Stimulated activated naive CD8-positive, alpha-beta T cell treated with anti-CD3 and anti-CD28 coated beads, Interleukin-15, Interleukin-2, amounts not matched to agents 100 U/mL and 50 U/mL, for 24 hours (primary cell): ENCODE measurements around the gene SMIM15.
"Not testable (repeated sequence)": the region's sequence is repeated elsewhere in the genome, so short reads cannot be mapped to it uniquely, and the experiment has no call there.

Experiments
- ATAC-seq: fragments of 150-1000 bp; cut with Tn5 transposase; one replicate; pipeline ENCODE4 v1.10.0; 2021
- DNase-seq: peaks from one replicate; pipeline ENCODE4 v3.0.0; 2021

Gene SMIM15, protein sequence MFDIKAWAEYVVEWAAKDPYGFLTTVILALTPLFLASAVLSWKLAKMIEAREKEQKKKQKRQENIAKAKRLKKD

DNA sequence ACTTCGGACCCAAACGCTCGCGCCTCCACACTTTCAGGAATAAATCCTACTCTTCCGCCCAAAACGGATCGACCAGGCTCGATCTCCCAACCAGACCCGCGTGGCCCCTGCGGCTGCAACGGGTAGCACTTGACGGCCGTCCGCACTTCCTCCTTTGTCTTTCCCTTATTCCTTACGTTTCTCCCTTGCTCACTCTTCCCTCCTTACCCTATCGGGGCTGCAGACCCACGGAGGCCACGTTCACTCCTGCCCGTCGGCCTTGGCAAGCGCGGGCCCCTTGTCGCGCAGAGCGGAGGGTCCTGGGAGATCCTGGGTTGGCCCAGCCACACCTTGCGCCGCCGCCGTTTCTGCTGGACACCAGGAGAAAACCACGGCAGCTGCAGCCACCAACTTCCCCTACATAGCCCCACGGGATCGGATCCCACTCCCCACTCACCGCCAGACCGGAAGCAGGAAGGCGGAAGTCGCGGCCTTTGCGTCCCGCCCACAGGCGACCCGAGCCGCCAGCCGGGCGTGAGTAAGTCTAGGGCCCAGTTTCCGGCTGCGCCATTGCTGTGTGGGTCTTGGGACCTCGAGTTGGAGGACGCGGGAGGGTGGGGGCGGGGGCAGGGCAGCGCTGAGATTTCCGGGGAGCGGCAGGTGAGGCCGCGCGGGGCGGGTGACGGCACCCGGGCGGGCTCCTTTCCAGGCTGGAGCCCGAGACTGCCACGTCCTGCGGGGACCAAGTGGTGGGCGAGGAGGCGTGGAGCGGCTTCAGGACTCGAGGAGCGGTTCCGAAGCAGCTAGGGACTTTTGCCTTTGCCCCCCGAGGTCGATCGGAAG lies at the start of gene SMIM15:
TSS of gene SMIM15 (minus strand) at position 459 of the 822 bp plus-strand sequence. CDS start 2,297 bp downstream, outside the sequence.
- ATAC-seq: peak; percentile 95

DNA sequence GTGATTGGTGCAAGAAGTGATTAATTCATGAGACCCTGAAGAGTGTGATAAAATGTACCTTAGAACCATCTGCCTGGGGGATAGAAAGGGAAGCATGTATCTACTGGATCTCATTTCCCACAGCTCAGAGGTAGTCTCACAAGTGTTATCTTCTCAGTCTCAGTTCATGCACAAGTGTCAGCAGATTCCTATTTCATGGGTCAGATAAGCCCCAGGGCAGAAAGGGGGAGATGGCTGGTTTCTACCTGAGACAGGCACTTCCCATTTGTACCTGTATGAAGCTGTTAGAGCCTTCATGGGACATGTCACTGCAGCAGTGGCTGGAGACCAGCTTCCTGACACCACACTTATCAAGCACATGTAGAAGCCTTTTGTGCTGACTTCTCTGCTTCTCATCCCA lies 45.6 kb upstream of the SMIM15 start:
- ATAC-seq: no peak
- no peak for DNase-seq

More for the DNA sequence above, at the start of gene SMIM15:
- DNase-seq: peak; percentile 86

DNA sequence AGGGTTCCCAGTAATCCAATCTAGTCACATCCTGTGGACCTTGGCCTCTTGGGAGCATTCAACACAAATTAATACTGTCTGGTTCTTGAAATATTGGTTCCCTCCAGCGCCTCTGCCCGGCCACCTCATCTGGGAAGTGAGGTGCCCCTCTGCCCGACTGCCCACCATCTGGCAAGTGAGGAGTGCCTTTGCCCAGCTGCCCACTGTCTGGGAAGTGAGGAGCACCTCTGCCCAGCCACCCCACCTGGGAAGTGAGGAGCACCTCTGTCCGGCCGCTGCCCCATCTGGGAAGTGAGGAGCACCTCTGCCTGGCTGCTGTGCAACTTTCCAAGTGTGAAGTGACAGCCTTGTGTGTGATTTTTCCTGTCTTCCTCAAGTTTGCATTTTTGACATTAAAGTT lies 42.7 kb upstream of the SMIM15 start:
- ATAC-seq (no peak), DNase-seq (no peak)

DNA sequence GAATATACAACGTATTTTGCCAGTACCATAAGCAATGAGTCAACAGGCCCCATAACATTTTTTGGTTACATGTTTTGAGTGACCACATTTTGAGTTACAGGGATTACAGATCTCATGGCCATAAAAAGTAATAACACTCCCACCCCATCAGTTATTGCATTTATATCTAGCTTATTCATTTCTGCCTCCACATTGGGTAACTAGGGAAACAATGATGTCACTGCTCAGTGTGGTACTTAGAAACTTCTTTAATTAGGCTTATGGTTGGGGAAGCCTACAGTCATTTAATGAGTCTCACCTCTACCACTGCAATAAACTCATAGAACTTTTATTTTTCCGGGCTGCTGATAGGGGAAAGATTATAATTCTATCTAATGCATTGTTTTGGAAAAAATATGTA lies 39.9 kb upstream of the SMIM15 start:
- ATAC-seq (peak; percentile 87), DNase-seq (no peak)

DNA sequence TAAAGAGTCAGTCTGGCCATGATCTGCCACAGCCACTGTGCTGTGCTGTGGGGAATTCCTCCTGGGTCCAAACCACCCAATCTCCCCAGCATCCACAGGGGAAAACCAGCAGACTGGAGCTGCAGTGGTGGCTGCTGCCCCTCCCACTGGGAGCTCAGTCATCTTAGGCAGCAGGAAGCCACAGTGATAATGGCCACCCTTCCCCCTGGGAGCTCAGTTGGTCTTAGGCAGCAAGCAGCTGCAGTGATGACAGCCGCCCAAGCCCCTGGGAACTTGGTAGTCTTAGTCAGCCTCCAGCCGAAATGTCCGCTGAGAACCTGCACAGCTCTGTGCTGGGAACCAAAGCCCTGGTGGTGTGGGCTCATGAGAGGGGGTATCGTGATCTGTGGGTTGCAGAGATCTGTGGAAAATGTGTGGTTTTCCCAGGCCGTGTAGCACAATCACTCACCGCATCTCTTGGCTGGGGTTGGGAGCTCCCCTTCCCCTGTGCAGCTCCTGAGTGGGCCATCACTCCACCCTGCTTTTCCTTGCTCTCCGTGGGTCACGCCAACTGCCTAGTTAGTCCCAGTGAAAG lies 38.4 kb upstream of the SMIM15 start:
- ATAC-seq (no peak), DNase-seq (no peak)

DNA sequence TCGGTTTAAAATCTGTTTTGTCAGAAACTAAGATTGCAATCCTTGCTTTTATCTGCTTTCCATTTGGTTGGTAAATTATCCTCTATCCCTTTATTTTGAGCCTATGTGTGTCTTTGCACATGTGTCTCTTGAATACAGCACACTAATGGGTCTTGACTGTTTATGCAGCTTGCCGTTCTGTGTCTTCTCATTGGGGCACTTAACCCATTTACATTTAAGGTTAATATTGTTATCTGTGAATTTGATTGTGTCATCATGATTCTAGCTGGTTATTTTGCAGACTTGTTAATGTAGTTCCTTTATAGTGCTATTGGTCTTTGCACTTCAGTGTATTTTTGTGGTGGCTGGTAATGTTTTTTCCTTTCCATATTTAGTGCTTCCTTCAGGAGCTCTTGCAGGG lies 36.3 kb upstream of the SMIM15 start:
- DNase-seq: no peak
- ATAC-seq: no peak

DNA sequence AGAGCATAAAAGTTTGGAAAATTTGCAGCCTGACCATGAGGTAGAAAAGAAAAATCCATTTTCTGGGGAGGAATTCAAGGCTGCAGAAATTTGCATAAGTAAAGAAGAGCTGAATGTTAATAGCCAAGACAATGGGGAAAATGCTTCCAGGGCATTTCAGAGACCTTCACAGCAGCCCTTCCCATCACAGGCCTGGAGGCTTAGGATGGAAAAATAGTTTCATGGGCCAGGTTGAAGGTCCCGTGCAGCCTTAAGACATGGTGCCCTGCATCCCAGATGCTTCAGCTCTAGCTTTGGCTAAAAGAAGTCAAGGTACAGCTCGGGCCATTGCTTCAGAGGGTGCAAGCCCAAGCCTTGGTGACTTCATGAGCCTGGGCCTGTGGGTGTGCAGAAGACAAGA lies 25.6 kb upstream of the SMIM15 start:
- DNase-seq, ATAC-seq: not testable (repeated sequence)

DNA sequence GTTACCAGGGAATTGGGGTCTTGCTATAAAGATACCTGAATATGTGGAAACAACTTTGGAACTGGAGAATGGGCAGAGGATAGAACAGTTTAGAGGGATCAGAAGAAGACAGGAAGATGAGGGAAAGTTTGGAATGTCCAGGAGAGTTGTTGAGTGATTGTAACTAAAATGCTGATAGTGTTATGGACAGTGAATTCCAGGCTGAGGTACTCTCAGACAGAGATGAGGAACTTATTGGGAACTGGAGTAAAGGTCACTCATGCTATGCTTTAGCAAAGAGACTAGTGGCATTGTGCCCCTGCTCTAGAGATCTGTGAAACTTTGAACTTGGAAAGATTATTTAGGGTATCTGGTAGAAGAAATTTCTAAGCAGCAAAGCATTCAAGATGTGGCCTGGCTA lies 25.1 kb upstream of the SMIM15 start:
- DNase-seq, ATAC-seq: not testable (repeated sequence)

DNA sequence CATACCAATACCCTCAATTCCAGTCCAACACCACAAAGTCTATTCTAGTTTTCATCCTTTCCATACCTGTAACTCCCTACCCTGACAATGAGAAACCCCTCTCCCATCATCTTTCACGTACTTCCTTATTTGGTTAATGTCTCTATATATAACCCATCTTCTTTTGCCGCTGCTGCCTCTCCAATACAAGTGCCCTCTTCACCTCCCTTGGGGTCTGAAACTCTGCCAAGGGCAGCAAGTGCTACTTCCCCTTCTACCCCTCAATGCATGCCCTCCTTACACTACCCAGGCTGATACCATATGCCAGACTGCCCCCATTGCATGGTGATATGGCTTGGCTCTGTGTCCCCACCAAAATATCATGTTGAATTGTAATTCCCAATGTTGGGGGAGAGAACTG lies 24.4 kb upstream of the SMIM15 start:
- ATAC-seq (no peak), DNase-seq (no peak)

DNA sequence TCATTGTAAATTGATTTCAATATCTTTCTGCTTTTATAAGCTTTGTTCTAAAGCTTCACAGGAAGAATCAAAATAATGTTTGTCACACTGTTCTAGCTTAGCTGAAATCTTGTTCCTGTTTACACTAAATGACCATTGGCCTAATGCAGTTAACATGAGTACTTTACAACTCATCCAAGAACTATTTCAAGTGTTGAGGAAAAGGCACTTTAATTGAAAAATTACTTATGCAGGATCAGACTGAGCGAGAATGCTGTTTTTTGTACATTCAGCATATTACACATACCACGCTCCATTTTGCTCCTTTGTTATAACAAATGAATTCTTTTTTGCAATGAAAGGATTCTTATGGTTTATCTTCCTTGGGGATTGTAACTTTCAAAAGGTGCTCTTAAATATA lies 22.4 kb upstream of the SMIM15 start:
- DNase-seq (no peak), ATAC-seq (no peak)

DNA sequence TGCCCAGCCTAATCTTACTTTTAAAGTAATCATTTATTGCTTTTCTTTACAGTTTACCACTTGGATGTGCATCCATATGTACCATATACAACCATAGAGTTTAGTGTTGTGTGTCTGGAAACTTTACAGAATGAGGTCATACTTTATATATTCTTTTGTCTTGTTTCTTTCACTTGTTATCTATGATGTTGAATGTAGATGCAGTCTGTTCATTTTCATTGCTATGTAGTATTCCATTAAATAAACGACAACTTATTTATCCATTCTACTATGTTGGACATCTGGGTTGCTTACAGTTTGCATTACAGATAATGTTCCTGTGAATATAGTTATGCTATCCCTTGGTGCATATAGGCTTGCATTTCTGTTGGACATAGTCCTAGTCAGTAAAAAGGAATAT lies 21.3 kb upstream of the SMIM15 start:
- DNase-seq (no peak), ATAC-seq (no peak)

DNA sequence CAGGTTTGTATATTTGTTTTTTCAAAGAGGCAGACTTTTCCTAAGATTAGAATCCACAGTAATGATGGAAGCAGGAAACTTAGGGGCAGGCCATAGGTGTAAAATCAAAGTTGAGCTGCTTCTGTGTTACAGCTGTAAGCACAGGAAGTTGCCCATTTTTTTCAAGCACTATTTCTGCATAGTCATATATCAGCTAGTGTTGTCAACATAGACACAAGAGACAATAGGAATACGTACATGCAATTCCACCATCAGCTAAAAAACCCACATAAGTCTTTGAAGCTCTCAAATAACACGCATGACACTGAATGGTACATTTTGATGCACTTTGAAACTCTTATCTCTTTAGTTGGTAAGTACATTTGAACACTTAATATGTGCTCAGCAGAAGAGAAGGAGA lies 20.2 kb upstream of the SMIM15 start:
- ATAC-seq (no peak), DNase-seq (no peak)

DNA sequence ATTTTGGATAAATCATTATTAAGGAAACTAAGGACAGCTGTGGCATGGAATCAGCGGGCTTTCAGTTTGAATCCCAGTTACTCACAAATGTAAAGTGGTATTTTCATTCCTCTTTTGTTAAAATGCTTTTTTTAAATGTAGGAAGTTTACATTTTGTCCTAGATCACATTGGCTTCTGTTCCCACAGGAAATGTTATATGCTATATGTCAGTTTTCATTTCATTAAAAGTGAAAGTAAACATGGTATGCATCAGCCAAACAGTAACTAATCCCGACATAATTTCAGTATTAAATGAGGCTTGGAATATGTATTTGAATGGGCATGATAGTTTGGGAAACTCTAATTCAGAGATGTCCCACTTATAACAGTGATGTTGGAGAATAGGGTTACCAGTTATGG lies 18.6 kb upstream of the SMIM15 start:
- ATAC-seq (no peak), DNase-seq (no peak)

DNA sequence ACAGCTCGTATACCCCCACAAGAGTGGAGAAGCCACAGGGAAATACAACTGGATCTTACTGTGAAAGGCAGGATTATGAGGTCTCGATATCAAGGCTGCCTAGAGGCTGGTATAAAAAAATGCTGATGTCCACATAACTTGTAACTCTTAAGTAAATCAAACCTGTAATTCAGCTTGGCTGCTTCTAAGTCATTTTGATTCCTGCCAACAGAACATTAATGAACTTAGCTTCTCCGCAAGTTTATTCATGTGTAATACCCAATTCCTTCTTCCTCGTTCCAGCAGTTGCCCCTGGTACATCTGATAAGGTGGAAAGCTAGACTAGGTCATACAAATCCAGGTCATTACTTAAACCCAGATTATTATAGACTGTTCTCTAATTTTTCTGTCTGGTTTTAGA lies 16.4 kb upstream of the SMIM15 start:
- DNase-seq (no peak), ATAC-seq (no peak)

DNA sequence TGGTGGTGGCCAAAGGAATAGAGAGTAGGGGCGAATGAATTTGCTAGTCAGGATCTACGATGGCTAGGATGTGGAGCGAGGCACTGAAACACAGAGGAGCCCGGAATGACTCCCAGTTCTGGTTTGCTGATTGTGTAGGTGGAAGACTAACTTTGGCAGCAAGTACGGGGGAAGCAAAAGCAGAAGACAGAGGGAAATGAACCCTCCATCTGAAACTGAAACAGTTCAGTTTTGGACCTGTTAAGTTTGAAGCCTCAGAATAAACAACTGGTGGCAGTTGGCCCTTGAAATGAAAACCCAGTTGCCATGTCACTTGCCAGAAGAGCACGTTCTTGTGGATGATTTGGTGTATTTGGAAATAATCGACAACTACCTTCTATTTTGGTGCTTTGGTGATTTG lies 15.4 kb upstream of the SMIM15 start:
- ATAC-seq (no peak), DNase-seq (no peak)

DNA sequence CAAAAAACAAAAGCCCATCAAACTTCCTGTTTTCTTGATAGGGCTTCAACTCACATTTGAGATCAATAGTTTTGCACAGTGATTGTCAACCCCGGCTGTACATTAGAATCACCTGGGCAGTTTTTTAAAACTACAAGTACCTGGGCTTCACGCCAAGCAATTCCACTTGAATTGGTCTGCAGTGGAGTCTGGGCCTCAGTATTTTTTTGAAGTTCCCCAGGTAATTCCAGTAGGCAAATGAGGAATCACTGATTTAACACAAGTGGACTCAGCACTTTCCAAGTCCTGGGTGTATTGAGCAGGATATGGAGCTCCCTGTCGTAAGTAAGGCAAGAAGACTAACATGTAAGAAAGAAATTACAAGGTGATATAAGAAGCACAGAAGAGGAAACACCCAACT lies 14.8 kb upstream of the SMIM15 start:
- no peak for DNase-seq
- no peak for ATAC-seq

DNA sequence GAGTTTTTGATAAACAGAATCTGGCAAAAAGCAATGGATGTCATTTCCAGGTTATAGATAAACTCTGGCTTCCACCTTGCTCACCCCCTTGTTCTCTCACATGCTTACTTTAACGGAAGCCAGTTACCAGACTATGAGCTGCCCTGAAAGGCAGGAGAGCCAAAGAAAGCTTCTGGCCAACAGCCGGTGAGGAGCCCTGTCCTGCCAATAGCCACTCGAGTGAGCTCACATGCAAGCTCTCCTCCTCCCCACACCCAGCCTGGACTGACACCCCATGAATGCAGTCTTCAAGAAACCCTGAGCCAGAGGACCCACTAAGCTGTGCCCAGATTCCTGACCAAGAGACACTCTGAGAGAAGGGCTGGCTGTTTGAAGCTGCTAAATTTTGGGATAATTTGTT lies 14.4 kb upstream of the SMIM15 start:
- DNase-seq (no peak), ATAC-seq (no peak)

DNA sequence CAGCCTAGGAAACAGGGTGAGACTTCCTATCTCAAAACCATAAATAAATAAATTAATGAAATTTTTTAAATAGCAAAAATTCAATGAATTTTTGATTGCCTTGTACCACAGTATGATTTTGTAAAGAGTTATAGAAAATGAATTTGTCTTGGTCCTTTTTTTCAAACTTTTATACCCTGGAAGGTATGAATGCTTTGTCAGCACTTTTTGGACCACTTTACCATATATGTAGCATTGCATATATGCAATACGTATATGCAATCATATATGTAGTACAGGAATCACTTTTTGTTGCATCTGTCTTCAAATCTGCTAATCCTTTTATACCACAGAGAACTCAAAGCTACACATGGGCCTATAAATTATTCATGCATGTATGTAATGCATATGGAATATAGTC lies 9.2 kb upstream of the SMIM15 start:
- DNase-seq (no peak), ATAC-seq (no peak)

DNA sequence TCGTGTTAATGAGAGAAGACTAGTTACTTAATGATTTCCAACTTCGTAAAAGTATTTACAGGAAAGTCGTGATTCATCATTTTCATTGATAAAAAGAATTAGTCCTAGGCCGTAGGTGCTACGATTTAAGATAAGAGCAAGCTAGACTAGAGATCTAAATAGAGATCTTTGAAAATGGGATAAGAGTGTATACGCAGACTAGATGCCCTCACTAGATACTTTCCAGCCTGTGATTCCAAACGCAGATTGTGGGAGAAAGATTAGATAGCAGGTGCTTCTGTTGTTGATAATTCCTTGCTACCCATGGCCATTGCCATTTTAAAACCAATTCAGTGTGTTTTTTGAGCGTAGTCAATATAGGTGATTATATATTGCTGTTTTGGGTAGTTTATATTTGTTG lies 6.7 kb upstream of the SMIM15 start:
- DNase-seq (no peak), ATAC-seq (no peak)

DNA sequence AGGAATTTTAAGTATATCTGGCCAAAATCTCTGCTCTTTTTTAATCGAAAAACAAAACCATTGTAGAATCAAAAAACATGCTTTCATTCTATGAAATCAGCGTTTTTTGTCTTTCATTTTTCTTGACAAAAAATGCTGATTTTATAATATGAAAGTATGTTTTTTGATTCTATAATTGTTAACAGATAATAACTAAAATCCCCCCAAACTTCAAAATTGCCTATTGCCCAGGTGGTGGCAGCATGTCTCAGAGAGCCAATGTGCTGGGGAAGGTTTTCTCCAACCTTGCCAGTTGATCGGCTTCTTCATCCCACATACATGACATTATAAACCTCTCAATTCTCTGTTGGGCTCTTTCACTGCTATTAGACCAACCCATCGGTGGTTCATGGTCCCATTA lies 5.1 kb upstream of the SMIM15 start:
- DNase-seq (no peak), ATAC-seq (no peak)

DNA sequence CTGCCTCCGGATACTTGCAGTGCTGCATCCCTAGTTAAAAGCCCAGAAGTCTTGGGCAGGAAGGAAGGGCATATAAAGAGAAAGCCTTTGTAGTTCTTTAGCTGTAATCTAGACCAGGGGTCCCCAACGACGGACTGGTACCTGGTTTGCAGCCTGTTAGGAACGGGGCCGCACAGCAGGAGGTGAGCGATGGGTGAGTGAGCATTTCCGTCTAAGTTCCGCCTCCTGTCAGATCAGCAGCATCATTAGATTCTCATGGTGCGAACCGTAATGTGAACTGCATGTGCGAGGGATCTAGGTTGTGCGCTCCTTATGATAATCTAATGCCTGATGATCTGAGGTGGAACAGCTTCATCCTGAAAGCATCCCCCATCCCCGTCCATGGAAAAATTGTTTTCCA lies 1.6 kb upstream of the SMIM15 start:
- DNase-seq (no peak), ATAC-seq (no peak)

DNA sequence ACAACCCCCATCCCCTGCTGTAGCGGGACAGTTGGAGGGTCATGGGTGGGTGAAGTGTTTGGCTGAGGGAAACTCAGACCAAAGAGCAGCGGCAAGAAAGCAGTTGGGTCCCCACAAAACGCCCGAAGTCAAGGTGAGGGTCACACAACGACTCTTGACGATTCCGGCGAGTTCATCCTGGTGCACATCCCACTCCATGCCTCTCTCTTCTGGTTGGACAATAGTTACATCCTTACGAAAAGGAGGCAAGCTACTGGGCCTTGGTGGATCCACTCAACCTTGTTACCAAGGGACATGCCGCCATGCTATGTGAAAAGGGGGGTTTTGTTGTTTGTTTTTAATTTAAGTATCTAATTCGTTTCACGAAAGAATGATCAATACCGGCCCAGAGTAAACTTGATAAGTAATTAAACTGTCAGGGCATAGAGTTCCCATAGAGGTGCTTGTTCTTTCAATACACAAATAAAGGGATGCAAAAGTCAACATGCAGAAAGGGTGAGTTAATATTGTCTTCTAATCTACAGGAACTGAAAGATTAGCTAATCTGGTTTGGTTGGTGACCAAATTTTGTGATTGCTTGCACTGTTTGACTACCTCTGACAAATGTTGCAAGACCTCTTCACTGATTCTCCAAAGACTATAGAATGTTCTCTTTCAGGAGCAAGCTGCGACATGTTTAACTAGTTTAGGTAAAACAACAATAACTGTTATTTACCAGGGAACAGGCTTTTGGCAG lies 732 bp upstream of the SMIM15 start:
- no peak for DNase-seq
- no peak for ATAC-seq

DNA sequence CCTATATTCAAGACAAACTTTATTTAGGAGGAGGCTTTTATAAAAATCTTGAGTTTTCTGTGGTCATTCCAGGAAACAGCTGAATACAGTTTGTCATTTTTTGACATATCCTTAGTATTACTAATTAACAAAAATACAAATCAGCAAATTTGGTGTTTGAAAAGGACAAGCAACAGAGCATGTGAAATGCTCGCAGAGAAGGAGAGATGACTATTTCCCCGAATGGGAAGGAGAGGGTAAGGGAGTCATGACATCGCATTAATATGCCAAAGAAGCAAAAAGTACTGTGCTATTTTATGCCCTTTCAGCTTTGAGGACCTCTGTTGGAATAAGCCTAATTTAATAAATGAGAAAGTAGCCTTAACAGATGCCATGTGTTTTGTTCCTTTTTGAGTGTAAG lies 1.8 kb downstream of the SMIM15 start:
- ATAC-seq: no peak
- DNase-seq: no peak
